Peyer's patch (tissue), 4 donors: Measurements from ENCODE around the gene ANKRD66. TPM values are rescaled to one million over a fixed set of nuclear protein-coding genes. Genes with fewer than 3 reads are reported as not detected.
A peak's percentile ranks its signal among the peaks of the same experiment; 100 is the strongest.

Experiments used
- DNase-seq, 3 donors: peaks; one replicate each; pipeline ENCODE4 v3.0.0-alpha.2; 2017 to 2019
- H3K27ac ChIP-seq, 4 donors: fragments of 200-600 bp; sonication (generic); one replicate each; pipeline ENCODE4 v1.5.1; 2016 to 2019
- H3K27me3 ChIP-seq, 2 donors: fragments of 200-600 bp; sonication (generic); one replicate each; pipeline ENCODE4 v1.5.1; 2019
- H3K36me3 ChIP-seq, 3 donors: fragments of 200-600 bp; sonication (generic); one replicate each; pipeline ENCODE4 v1.5.1; 2016 to 2019
- H3K4me1 ChIP-seq, 4 donors: fragments of 200-600 bp; sonication (generic); one replicate each; pipeline ENCODE4 v1.5.1; 2016 to 2019
- H3K4me3 ChIP-seq, 4 donors: fragments of 200-600 bp; sonication (generic); 1 replicate in 3 of 4; 2 replicates in 1 of 4; pipeline ENCODE4 v1.5.1; 2016 to 2019; ENCODE audit warnings: mild to moderate bottlenecking in 1 of 4
- H3K9me3 ChIP-seq, 4 donors: fragments of 200-600 bp; sonication (generic); one replicate each; pipeline ENCODE4 v1.5.1; 2016 to 2019; ENCODE audit warnings: mild to moderate bottlenecking in 1 of 4
- POLR2A ChIP-seq, 2 donors: fragments of 450-650 bp; IDR thresholded peaks; one replicate each; pipeline ENCODE4 v1.5.1; 2017; ENCODE audit warnings: antibody characterized with exemption in 2 of 2, mild to moderate bottlenecking in 2 of 2, moderate library complexity in 2 of 2
- total RNA-seq, 4 donors: library from RNA; depleted of rRNA; stranded (reverse); fragments of >200 nt; gene quantifications; one replicate each; pipeline ENCODE4 v1.1.0, GENCODE V29; 2016
- TF ChIP-seq, protein P1 (sequence below), 6 experiments: fragments of 450-650 bp in 4 of 6; fragments of 200-600 bp in 2 of 6; sonication (generic) in 1 of 6; IDR thresholded peaks; one replicate each; pipeline ENCODE4 v1.5.1; 2017 to 2019; ENCODE audit warnings: antibody characterized with exemption in 6 of 6, mild to moderate bottlenecking in 3 of 6, moderate library complexity in 1 of 6

The ANKRD66 gene
- total RNA-seq, 4 donors from 2014 or later = not detected

DNA sequence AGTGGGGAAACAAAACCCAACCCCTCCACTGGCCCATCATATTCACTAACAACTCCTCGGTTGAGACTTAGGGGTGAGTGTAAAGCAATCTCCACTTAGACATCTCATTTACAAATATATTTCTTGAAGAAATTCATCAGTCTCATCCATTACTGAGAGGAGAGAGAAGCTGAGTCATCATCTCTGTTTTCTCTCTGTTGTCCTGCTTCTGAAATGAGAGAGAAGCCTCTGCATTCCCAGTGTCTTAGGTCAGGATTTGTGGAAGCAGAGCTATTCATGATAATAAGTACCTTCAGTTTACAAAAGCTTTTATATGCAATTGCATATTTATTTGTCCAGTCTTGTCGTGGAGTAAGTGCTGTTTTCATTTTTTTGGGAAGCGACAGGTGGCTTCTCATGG is 47.3 kb downstream of the ANKRD66 start:
- peaks cover 0 to 15% (median 0%) of the 10 kb centered on the region in 4 donors for H3K4me1 ChIP-seq
- no peak for TF ChIP-seq POLR2A (IDR thresholded peaks at IDR 0.05)
- TF ChIP-seq, protein P1, sequence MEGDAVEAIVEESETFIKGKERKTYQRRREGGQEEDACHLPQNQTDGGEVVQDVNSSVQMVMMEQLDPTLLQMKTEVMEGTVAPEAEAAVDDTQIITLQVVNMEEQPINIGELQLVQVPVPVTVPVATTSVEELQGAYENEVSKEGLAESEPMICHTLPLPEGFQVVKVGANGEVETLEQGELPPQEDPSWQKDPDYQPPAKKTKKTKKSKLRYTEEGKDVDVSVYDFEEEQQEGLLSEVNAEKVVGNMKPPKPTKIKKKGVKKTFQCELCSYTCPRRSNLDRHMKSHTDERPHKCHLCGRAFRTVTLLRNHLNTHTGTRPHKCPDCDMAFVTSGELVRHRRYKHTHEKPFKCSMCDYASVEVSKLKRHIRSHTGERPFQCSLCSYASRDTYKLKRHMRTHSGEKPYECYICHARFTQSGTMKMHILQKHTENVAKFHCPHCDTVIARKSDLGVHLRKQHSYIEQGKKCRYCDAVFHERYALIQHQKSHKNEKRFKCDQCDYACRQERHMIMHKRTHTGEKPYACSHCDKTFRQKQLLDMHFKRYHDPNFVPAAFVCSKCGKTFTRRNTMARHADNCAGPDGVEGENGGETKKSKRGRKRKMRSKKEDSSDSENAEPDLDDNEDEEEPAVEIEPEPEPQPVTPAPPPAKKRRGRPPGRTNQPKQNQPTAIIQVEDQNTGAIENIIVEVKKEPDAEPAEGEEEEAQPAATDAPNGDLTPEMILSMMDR (IDR thresholded peaks at IDR 0.05) = no peak
- DNase-seq = no peak
- peak overlapping the region in 2 of 4 donors; percentile 28 to 51 for H3K27ac ChIP-seq
- H3K4me3 ChIP-seq = peak overlapping the region in 3 of 4 donors; percentile 21 to 54 (median 54)
- H3K27me3 ChIP-seq = no peaks in the 10 kb centered on the region
- H3K36me3 ChIP-seq = peaks cover 0 to 3% (median 0%) of the 10 kb centered on the region in 3 donors
- H3K9me3 ChIP-seq = no peaks in the 10 kb centered on the region

DNA sequence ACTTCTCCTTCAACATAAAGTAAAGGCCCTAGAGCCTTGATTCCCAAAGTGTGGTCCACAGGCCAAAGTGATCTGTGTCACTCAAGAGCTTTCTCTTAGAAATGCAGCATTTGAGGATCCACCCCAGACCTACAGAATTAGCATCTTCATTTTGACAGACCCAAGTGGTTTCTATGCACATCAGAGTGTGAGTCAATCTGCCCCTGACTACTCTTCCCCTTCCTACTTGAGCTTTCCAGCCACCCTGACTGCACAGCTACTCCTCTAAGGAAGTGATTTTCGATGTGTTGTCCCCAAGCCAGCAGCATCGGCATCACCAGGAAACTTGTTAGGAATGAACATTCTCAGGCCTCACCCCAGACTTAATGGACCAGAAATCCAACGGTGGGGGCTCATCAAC is 49.1 kb downstream of the ANKRD66 start:
- Histone ChIP-seq H3K4me1 (peaks cover 0 to 10% (median 0%) of the 10 kb centered on the region in 4 donors), H3K27ac (peak overlapping the region in 1 of 4 donors; percentile 61), H3K27me3 (no peaks in the 10 kb centered on the region), H3K4me3 (peak overlapping the region in 2 of 4 donors; percentile 40 to 54), H3K9me3 (no peaks in the 10 kb centered on the region), H3K36me3 (peaks cover 0 to 12% (median 0%) of the 10 kb centered on the region in 3 donors)
- DNase-seq = no peak
- TF ChIP-seq, protein P1 (IDR thresholded peaks at IDR 0.05) = no peak
- no peak for TF ChIP-seq POLR2A (IDR thresholded peaks at IDR 0.05)

GRCh38 chr6:46796848-46797580 is 50.3 kb downstream of the ANKRD66 start:
- Histone ChIP-seq H3K36me3 (peaks cover 0 to 12% (median 0%) of the 10 kb centered on the region in 3 donors), H3K27ac (peak overlapping the region in 1 of 4 donors; percentile 61), H3K27me3 (no peaks in the 10 kb centered on the region), H3K4me1 (no peaks in the 10 kb centered on the region), H3K9me3 (no peaks in the 10 kb centered on the region), H3K4me3 (peak overlapping the region in 2 of 4 donors; percentile 40 to 54)
- TF ChIP-seq, protein P1 (IDR thresholded peaks at IDR 0.05) = no peak
- TF ChIP-seq POLR2A (IDR thresholded peaks at IDR 0.05) = no peak
- no peak for DNase-seq

DNA sequence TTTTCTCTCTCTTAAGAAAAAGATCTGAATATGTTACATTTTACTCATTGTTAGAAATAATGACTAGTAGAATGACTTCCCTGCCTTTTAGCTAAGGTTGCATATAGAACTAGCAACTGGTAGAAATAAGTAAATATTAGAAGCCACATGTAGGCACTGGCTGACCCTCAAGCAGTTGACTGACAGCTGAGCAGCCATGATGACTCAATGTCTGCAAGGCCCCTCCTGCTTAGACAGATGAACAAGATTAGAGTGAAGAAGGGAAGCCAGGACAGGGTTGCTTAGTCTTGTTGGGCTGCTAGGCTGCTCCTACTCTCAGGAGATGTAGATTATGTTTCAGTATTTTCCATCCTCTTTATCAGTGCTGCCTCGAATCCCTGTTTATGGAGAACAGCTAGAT is 52.9 kb downstream of the ANKRD66 start:
- TF ChIP-seq, protein P1 (IDR thresholded peaks at IDR 0.05) = no peak
- TF ChIP-seq POLR2A (IDR thresholded peaks at IDR 0.05) = no peak
- no peaks in the 10 kb centered on the region for H3K4me1 ChIP-seq
- H3K4me3 ChIP-seq = no peak overlapping the region
- H3K27me3 ChIP-seq = no peaks in the 10 kb centered on the region
- H3K9me3 ChIP-seq = no peaks in the 10 kb centered on the region
- DNase-seq = no peak
- peaks cover 0 to 12% (median 0%) of the 10 kb centered on the region in 3 donors for H3K36me3 ChIP-seq
- no peak overlapping the region for H3K27ac ChIP-seq

GRCh38 chr6:46808806-46809205 is 62.1 kb downstream of the ANKRD66 start:
- Histone ChIP-seq H3K4me3 (no peak overlapping the region), H3K36me3 (peaks cover 0 to 11% (median 0%) of the 10 kb centered on the region in 3 donors), H3K27me3 (no peaks in the 10 kb centered on the region), H3K4me1 (no peaks in the 10 kb centered on the region), H3K27ac (no peak overlapping the region), H3K9me3 (no peaks in the 10 kb centered on the region)
- TF ChIP-seq, protein P1 (IDR thresholded peaks at IDR 0.05) = no peak
- no peak for TF ChIP-seq POLR2A (IDR thresholded peaks at IDR 0.05)
- DNase-seq = no peak

Other genes with a start within 250 kb of the ANKRD66 start
- 1 to 10 TPM; 1.2 to 8.3 (median 3.4) TPM for gene CYP39A1, start 94.1 kb upstream of the ANKRD66 start, total RNA-seq
- 10 to 100 TPM; 14.9 to 57.8 (median 25.8) TPM for gene SLC25A27, start 94.0 kb upstream of the ANKRD66 start, total RNA-seq
- under 1 TPM; 0.18 to 0.83 (median 0.48) TPM for gene TDRD6, start 59.0 kb upstream of the ANKRD66 start, total RNA-seq
- gene PLA2G7, start 11.6 kb upstream of the ANKRD66 start, total RNA-seq = 1 to 10 TPM in 1 of 4 donors, under 1 TPM in 3; 0.53 to 3.3 (median 0.73) TPM
- gene MEP1A, start 46.5 kb downstream of the ANKRD66 start, total RNA-seq = 1,000 to 10,000 TPM in 1 of 4 donors, 100 to 1,000 TPM in 2, 10 to 100 TPM in 1; 16.5 to 2,426 (median 830) TPM
- gene ADGRF5, start 175.0 kb downstream of the ANKRD66 start, total RNA-seq = 1 to 10 TPM; 3.8 to 9.9 (median 5.4) TPM